Adipose tissue (tissue), 3 donors: ENCODE data around the gene ZNF607. TPM values are rescaled to one million over a fixed set of nuclear protein-coding genes. Genes with fewer than 3 reads are reported as not detected.
"Not testable (repeated sequence)": the region's sequence is repeated elsewhere in the genome, so short reads cannot be mapped to it uniquely, and the experiment has no call there.

ENCODE experiments used
- H3K27ac ChIP-seq: one replicate; pipeline ENCODE4 v1.5.1; 2013; ENCODE audit warnings: low read depth, low read length
- WGBS, 3 donors: extraction: QIAGEN DNeasy Blood & Tissue Kit; methylation state at CpG; one replicate each; pipeline ENCODE4 v1.1.7; 2013; 5-methylcytosine and 5-hydroxymethylcytosine counted together
- polyA plus RNA-seq, 3 donors: library from polyadenylated mRNA; stranded (reverse); fragments of 200-250 nt; gene quantifications; one replicate each; pipeline ENCODE4 v1.2.3, GENCODE V29; 2013
- donor health status: healthy with polysubstance abuse.
- donor health status: Bipolar disorder and iron deficiency.
- donor health status: healthy.

Gene ZNF607
- 1 to 10 TPM; 1.1 to 1.9 (median 1.6) TPM for polyA plus RNA-seq

- no peak within 1 kb of the TSS for H3K27ac ChIP-seq
- 0% methylated on average over 54 of the region's 54 CpGs for WGBS, 3 donors
Observed at GRCh38 chr19:37719111-37719926, at the start of gene ZNF607. Gene ZNF607 (minus strand): TSS chr19:37719761. CDS start chr19:37711618, 8,143 bp downstream.

- 92 to 100% (median 93%) methylated on average over 1 of the region's 1 CpG for WGBS, 3 donors
- H3K27ac ChIP-seq, result no peak overlapping the region
Observed at GRCh38 chr19:37763488-37763887, 43.9 kb upstream of the ZNF607 start.

GRCh38 chr19:37757683-37758082, 38.1 kb upstream of the ZNF607 start:
- H3K27ac ChIP-seq, result not testable (repeated sequence)
- WGBS, 3 donors, result 89 to 97% (median 96%) methylated on average over 3 to 4 of the region's 4 CpGs

- WGBS, 3 donors, result 76 to 86% (median 78%) methylated on average over 5 of the region's 5 CpGs
- H3K27ac ChIP-seq, result no peak overlapping the region
Observed at GRCh38 chr19:37738371-37738770, 18.8 kb upstream of the ZNF607 start.

- H3K27ac ChIP-seq, result no peak overlapping the region
- WGBS, 3 donors, result 81 to 87% (median 81%) methylated on average over 2 of the region's 2 CpGs
Observed at GRCh38 chr19:37725181-37725580, 5.6 kb upstream of the ZNF607 start.

- H3K27ac ChIP-seq, result no peak overlapping the region
- WGBS, 3 donors, result 6 to 8% (median 8%) methylated on average over 8 of the region's 8 CpGs
Observed at GRCh38 chr19:37719927-37720265, 335 bp upstream of the ZNF607 start.

GRCh38 chr19:37718304-37718703, 1.3 kb downstream of the ZNF607 start:
- 34 to 68% (median 67%) methylated on average over 10 of the region's 10 CpGs for WGBS, 3 donors
- no peak overlapping the region for H3K27ac ChIP-seq

GRCh38 chr19:37716140-37716539, 3.4 kb downstream of the ZNF607 start:
- no peak overlapping the region for H3K27ac ChIP-seq
- 96 to 98% (median 96%) methylated on average over 2 of the region's 2 CpGs for WGBS, 3 donors

GRCh38 chr19:37706052-37706605, 13.4 kb downstream of the ZNF607 start:
- 96 to 98% (median 96%) methylated on average over 7 of the region's 7 CpGs for WGBS, 3 donors
- H3K27ac ChIP-seq, result no peak overlapping the region

GRCh38 chr19:37699057-37699456, 20.5 kb downstream of the ZNF607 start:
- WGBS, 3 donors, result 89 to 95% (median 93%) methylated on average over 5 of the region's 5 CpGs
- no peak overlapping the region for H3K27ac ChIP-seq

- WGBS, 3 donors, result 96 to 98% (median 97%) methylated on average over 6 of the region's 6 CpGs
- H3K27ac ChIP-seq, result no peak overlapping the region
Observed at GRCh38 chr19:37698216-37698615, 21.3 kb downstream of the ZNF607 start.

GRCh38 chr19:37695144-37695899, 24.2 kb downstream of the ZNF607 start:
- WGBS, 3 donors, result 72 to 84% (median 80%) methylated on average over 3 of the region's 3 CpGs
- H3K27ac ChIP-seq, result no peak overlapping the region

GRCh38 chr19:37692956-37693620, 26.5 kb downstream of the ZNF607 start:
- H3K27ac ChIP-seq, result no peak overlapping the region
- 59 to 69% (median 64%) methylated on average over 11 of the region's 11 CpGs for WGBS, 3 donors

- 1% methylated on average over 48 of the region's 48 CpGs for WGBS, 3 donors
- H3K27ac ChIP-seq, result peak overlapping the region; percentile 58
Observed at GRCh38 chr19:37691881-37692504, 27.6 kb downstream of the ZNF607 start.

GRCh38 chr19:37683520-37683919, 36.0 kb downstream of the ZNF607 start:
- 83 to 93% (median 92%) methylated on average over 3 of the region's 3 CpGs for WGBS, 3 donors

GRCh38 chr19:37669450-37669914, 50.1 kb downstream of the ZNF607 start:
- no peak overlapping the region for H3K27ac ChIP-seq
- WGBS, 3 donors, result 89 to 95% (median 90%) methylated on average over 6 of the region's 6 CpGs

More at GRCh38 chr19:37683520-37683919, 36.0 kb downstream of the ZNF607 start:
- H3K27ac ChIP-seq, result no peak overlapping the region

GRCh38 chr19:37657157-37657556, 62.4 kb downstream of the ZNF607 start:
- WGBS, 3 donors, result 93 to 94% (median 93%) methylated on average over 8 of the region's 8 CpGs
- not testable (repeated sequence) for H3K27ac ChIP-seq

- H3K27ac ChIP-seq, result no peak overlapping the region
- 0 to 1% (median 1%) methylated on average over 55 to 57 of the region's 57 CpGs for WGBS, 3 donors
Observed at GRCh38 chr19:37655689-37656371, 63.7 kb downstream of the ZNF607 start.
